A549 (cell line): ENCODE measurements around the gene WWP2.

Source experiments
- CBX8 ChIP-seq: fragments of 200-600 bp; sonication (generic); IDR thresholded peaks from 2 replicates; pipeline ENCODE4 v1.6.1; 2016
- CHD2 ChIP-seq: fragments of 150-350 bp; IDR thresholded peaks from 2 replicates; pipeline ENCODE4 v1.6.1; 2014; ENCODE audit warnings: low read length; ENCODE audit not compliant: partially characterized antibody
- EP300 ChIP-seq, 2 experiments: fragments of >200 bp; sonication (Bioruptor Twin); formaldehyde crosslinking; IDR thresholded peaks; 2 replicates in 1 of 2; 3 replicates in 1 of 2; pipeline ENCODE4 v1.6.1; 2016 to 2017
- KDM1A ChIP-seq: fragments of 200-600 bp; sonication (generic); IDR thresholded peaks from 2 replicates; pipeline ENCODE4 v1.6.1; 2016; ENCODE audit warnings: low read depth, mild to moderate bottlenecking
- NR3C1 ChIP-seq: fragments of >200 bp; sonication (Bioruptor Twin); formaldehyde crosslinking; IDR thresholded peaks from 3 replicates; pipeline ENCODE4 v1.6.1; 2017
- POLR2A ChIP-seq: IDR thresholded peaks from 2 replicates; pipeline ENCODE4 v1.6.1; 2012; ENCODE audit warnings: mild to moderate bottlenecking, low read length
- SMC3 ChIP-seq: fragments of >200 bp; sonication (Bioruptor Twin); formaldehyde crosslinking; IDR thresholded peaks from 3 replicates; pipeline ENCODE4 v1.6.1; 2018; ENCODE audit warnings: inconsistent platforms
- TF ChIP-seq, protein P1 (sequence below): fragments of 450-650 bp; IDR thresholded peaks from 2 replicates; pipeline ENCODE4 v1.6.1; 2014; ENCODE audit warnings: antibody characterized with exemption
- TF ChIP-seq, protein P2 (sequence below): IDR thresholded peaks from 2 replicates; pipeline ENCODE4 v1.6.1; 2012; ENCODE audit warnings: low read depth, borderline replicate concordance
- TF ChIP-seq, protein P3 (sequence below): fragments of >200 bp; sonication (Bioruptor Twin); formaldehyde crosslinking; IDR thresholded peaks from 3 replicates; pipeline ENCODE4 v1.5.1; 2016

DNA sequence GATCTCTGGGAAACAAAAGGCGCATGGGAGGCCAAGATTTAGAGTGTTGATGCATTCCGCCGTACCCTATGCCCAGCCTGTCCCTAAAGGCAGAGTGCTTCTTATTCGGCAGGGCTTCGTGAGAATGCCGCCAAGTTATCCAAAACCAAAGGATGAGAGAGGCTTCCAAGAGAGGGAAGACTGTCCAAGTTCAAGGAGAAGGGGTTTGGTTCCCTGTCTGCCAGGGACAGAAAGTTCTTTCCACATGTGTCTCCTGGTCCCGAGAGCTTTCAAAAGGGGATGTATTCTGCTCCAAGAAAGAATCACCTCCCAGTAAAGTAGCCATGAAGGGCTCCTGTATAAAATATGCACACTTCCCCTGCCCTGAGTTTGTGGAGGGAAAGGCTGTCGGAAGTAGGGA, 146.9 kb downstream of the WWP2 start:
- TF ChIP-seq, protein P1, sequence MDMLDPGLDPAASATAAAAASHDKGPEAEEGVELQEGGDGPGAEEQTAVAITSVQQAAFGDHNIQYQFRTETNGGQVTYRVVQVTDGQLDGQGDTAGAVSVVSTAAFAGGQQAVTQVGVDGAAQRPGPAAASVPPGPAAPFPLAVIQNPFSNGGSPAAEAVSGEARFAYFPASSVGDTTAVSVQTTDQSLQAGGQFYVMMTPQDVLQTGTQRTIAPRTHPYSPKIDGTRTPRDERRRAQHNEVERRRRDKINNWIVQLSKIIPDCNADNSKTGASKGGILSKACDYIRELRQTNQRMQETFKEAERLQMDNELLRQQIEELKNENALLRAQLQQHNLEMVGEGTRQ: no peak
- TF ChIP-seq NR3C1: no peak
- TF ChIP-seq, protein P2, sequence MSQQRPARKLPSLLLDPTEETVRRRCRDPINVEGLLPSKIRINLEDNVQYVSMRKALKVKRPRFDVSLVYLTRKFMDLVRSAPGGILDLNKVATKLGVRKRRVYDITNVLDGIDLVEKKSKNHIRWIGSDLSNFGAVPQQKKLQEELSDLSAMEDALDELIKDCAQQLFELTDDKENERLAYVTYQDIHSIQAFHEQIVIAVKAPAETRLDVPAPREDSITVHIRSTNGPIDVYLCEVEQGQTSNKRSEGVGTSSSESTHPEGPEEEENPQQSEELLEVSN: no peak
- TF ChIP-seq POLR2A: no peak
- no peak for TF ChIP-seq EP300 (IDR thresholded peaks at IDR 0.05)
- no peak for TF ChIP-seq KDM1A
- no peak for TF ChIP-seq CHD2
- TF ChIP-seq, protein P3, sequence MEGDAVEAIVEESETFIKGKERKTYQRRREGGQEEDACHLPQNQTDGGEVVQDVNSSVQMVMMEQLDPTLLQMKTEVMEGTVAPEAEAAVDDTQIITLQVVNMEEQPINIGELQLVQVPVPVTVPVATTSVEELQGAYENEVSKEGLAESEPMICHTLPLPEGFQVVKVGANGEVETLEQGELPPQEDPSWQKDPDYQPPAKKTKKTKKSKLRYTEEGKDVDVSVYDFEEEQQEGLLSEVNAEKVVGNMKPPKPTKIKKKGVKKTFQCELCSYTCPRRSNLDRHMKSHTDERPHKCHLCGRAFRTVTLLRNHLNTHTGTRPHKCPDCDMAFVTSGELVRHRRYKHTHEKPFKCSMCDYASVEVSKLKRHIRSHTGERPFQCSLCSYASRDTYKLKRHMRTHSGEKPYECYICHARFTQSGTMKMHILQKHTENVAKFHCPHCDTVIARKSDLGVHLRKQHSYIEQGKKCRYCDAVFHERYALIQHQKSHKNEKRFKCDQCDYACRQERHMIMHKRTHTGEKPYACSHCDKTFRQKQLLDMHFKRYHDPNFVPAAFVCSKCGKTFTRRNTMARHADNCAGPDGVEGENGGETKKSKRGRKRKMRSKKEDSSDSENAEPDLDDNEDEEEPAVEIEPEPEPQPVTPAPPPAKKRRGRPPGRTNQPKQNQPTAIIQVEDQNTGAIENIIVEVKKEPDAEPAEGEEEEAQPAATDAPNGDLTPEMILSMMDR: no peak
- TF ChIP-seq SMC3: no peak
- no peak for TF ChIP-seq CBX8
